AG04450 (cell line): ENCODE data around the gene KLHDC1. TPM values are rescaled to one million over a fixed set of nuclear protein-coding genes. Genes with fewer than 3 reads are reported as not detected.
"Not testable (repeated sequence)": the region's sequence is repeated elsewhere in the genome, so short reads cannot be mapped to it uniquely, and the experiment has no call there.

Source experiments
- CTCF ChIA-PET: fragments of 300-600, 350-600 bp; formaldehyde crosslinking; extraction: SDS; loops from one replicate; lab custom pipeline; 2022; ENCODE audit warnings: antibody characterized with exemption, inconsistent platforms; lab: Charles Lee
- POLR2A ChIA-PET: fragments of 350-600 bp; formaldehyde crosslinking; extraction: SDS; loops from one replicate; lab custom pipeline; 2021; ENCODE audit warnings: antibody characterized with exemption, inconsistent platforms; lab: Yijun Ruan, JAX
- DNase-seq: peaks from one replicate; pipeline ENCODE4 v3.0.0-alpha.2; 2011; ENCODE audit warnings: low read depth, low spot score
- H3K27ac ChIP-seq: one replicate; pipeline ENCODE4 v1.5.1; 2012; ENCODE audit warnings: low read depth, low read length, control low read depth
- H3K27me3 ChIP-seq: one replicate; pipeline ENCODE4 v1.6.0; 2012; ENCODE audit warnings: low read length; ENCODE audit not compliant: control insufficient read depth, insufficient read depth
- H3K4me3 ChIP-seq: 2 replicates; pipeline ENCODE4 v1.5.1; 2011; ENCODE audit warnings: mild to moderate bottlenecking, low read depth, low read length, control low read depth
- H3K9me3 ChIP-seq: 2 replicates; pipeline ENCODE4 v1.5.1; 2012; ENCODE audit warnings: low read length; ENCODE audit not compliant: control insufficient read depth, insufficient read depth
- polyA plus RNA-seq: library from polyadenylated mRNA; depleted of rRNA; stranded (reverse); fragments of >200 nt; gene quantifications from 2 replicates; pipeline ENCODE4 v1.2.3, GENCODE V29; 2011
- TF ChIP-seq, protein P1 (sequence below): IDR thresholded peaks from 2 replicates; pipeline ENCODE4 v1.5.1; 2011; ENCODE audit warnings: low read depth, low read length, control low read depth, inconsistent platforms

Gene KLHDC1
- polyA plus RNA-seq, 1 experiment: 1.2 TPM

GRCh38 chr14:49692193-49692757, 645 bp upstream of the KLHDC1 start:
- Histone ChIP-seq H3K27ac (peak overlapping the region; percentile 82), H3K4me3 (peak overlapping the region; percentile 72), H3K9me3 (no peaks in the 10 kb centered on the region), H3K27me3 (no peaks in the 10 kb centered on the region)
- TF ChIP-seq, protein P1, sequence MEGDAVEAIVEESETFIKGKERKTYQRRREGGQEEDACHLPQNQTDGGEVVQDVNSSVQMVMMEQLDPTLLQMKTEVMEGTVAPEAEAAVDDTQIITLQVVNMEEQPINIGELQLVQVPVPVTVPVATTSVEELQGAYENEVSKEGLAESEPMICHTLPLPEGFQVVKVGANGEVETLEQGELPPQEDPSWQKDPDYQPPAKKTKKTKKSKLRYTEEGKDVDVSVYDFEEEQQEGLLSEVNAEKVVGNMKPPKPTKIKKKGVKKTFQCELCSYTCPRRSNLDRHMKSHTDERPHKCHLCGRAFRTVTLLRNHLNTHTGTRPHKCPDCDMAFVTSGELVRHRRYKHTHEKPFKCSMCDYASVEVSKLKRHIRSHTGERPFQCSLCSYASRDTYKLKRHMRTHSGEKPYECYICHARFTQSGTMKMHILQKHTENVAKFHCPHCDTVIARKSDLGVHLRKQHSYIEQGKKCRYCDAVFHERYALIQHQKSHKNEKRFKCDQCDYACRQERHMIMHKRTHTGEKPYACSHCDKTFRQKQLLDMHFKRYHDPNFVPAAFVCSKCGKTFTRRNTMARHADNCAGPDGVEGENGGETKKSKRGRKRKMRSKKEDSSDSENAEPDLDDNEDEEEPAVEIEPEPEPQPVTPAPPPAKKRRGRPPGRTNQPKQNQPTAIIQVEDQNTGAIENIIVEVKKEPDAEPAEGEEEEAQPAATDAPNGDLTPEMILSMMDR: no peak
- POLR2A ChIA-PET: interaction anchor here (0.6 to 2.3 kb wide), 4 partner anchors 20 to 539 kb away, joined by 3 to 22 read pairs (median 5); partner anchors contain the start of genes KLHDC2 and SOS2
- CTCF ChIA-PET: interaction anchor here (0.6 to 1.1 kb wide), 4 partner anchors 9 to 231 kb away, joined by 3 to 4 read pairs (median 3); no protein-coding TSS in a partner anchor
- no peak for DNase-seq

- POLR2A ChIA-PET: interaction anchor here (0.6 to 2.3 kb wide), 3 partner anchors 14 to 75 kb away, joined by 3 to 22 read pairs (median 3); partner anchors contain the start of genes KLHDC2, MGAT2 and RPL36AL
- not testable (repeated sequence) for DNase-seq, H3K27me3 ChIP-seq, H3K9me3 ChIP-seq
- Histone ChIP-seq H3K27ac (peak overlapping the region; percentile 82), H3K4me3 (peak overlapping the region; percentile 72)
- CTCF ChIA-PET: interaction anchor here (0.6 kb wide), 2 partner anchors 35 to 172 kb away, joined by 3 read pairs; no protein-coding TSS in a partner anchor
Observed at GRCh38 chr14:49693735-49694124, 810 bp downstream of the KLHDC1 start.

DNA sequence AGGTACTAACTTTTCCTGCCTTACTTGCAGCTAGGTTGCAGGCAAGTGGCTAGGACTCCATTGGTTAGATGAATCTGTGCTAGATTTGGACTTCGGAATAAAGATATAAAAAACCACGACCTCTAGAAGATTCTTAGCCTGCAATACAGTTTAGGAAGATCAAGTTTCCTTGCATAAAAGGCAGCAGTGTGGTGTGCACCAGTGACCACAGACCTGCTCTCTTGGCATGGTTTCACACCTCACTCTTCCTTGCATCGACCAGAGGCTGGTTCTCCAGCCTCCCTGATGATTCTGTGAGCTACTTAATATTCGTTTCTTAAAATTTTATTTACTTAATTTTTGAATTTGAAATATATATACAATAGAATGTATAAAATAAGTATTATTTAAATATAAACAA, 9.8 kb downstream of the KLHDC1 start:
- Histone ChIP-seq H3K9me3 (no peaks in the 10 kb centered on the region), H3K4me3 (no peak overlapping the region), H3K27ac (no peak overlapping the region), H3K27me3 (no peaks in the 10 kb centered on the region)
- CTCF ChIA-PET: no interaction called here
- DNase-seq: no peak
- POLR2A ChIA-PET: no interaction called here
- TF ChIP-seq, protein P1: no peak

GRCh38 chr14:49703965-49704364, 11.0 kb downstream of the KLHDC1 start:
- ChIA-PET POLR2A (no interaction called here), CTCF (no interaction called here)
- H3K4me3 ChIP-seq: no peak overlapping the region
- H3K27ac ChIP-seq: no peak overlapping the region
- TF ChIP-seq, protein P1: no peak
- DNase-seq: no peak
- H3K27me3 ChIP-seq: no peaks in the 10 kb centered on the region
- no peaks in the 10 kb centered on the region for H3K9me3 ChIP-seq

- H3K27ac ChIP-seq, DNase-seq, CTCF ChIA-PET, H3K9me3 ChIP-seq, H3K27me3 ChIP-seq, H3K4me3 ChIP-seq, POLR2A ChIA-PET: not testable (repeated sequence)
Observed at GRCh38 chr14:49704471-49704870, 11.6 kb downstream of the KLHDC1 start.

GRCh38 chr14:49710993-49711392, 18.1 kb downstream of the KLHDC1 start:
- H3K27ac ChIP-seq, H3K27me3 ChIP-seq, H3K9me3 ChIP-seq, POLR2A ChIA-PET, H3K4me3 ChIP-seq, DNase-seq, CTCF ChIA-PET: not testable (repeated sequence)
